ENCODE results near the gene RPUSD3. TPM values are rescaled to one million over a fixed set of nuclear protein-coding genes. Genes with fewer than 3 reads are reported as not detected.

RPUSD3 gene
- total and polyA plus RNA-seq, 9 of the 15 experiments (the other 6 are each of a cell fraction or from before 2014, with no cell fraction given): 13.8 to 99.0 (median 59.3) TPM

GRCh38 chr3:9862391-9863057, 18.7 kb upstream of the RPUSD3 start (continued):
- TF ChIP-seq ZNF512 (tag; IDR thresholded peaks at IDR 0.05) (no peak), ZNF398 (CRISPR knock-in tag; IDR thresholded peaks at IDR 0.05) (no peak), ZNF780A (CRISPR knock-in tag; IDR thresholded peaks at IDR 0.05) (no peak), TCF3 (CRISPR knock-in tag; IDR thresholded peaks at IDR 0.05) (0 out of 2 replicates have a peak, but pooled peaks have one; percentile 10), ZC3H8 (IDR thresholded peaks at IDR 0.05) (0 out of 2 replicates have a peak, but pooled peaks have one; percentile 16), COPS2 (conservative IDR thresholded peaks at IDR 0.05) (no peak), ZNF143 (CRISPR knock-in tag; IDR thresholded peaks at IDR 0.05) (no peak), TAF1 (IDR thresholded peaks at IDR 0.05; ENCODE audit: control insufficient read depth, extremely low read depth, insufficient read depth, low read length, severe bottlenecking) (peak; percentile 57), C11orf30 (IDR thresholded peaks at IDR 0.05; ENCODE audit: low read depth) (no peak; the same call in 1 of the 2 replicates), NFRKB (IDR thresholded peaks at IDR 0.05; ENCODE audit: low read depth) (0 out of 2 replicates have a peak, but pooled peaks have one; percentile 58), PHB2 (IDR thresholded peaks at IDR 0.05; ENCODE audit: low read depth) (no peak), TRIM24 (IDR thresholded peaks at IDR 0.05) (no peak), ZNF282 (CRISPR knock-in tag; IDR thresholded peaks at IDR 0.05) (no peak), FOXJ3 (CRISPR knock-in tag; IDR thresholded peaks at IDR 0.05) (no peak), ESRRA (IDR thresholded peaks at IDR 0.05; ENCODE audit: borderline replicate concordance, low read depth) (peak; percentile 87), ZNF668 (CRISPR knock-in tag; IDR thresholded peaks at IDR 0.05) (no peak), ZNF75A (CRISPR knock-in tag; IDR thresholded peaks at IDR 0.05) (no peak), KDM2B (CRISPR knock-in tag; IDR thresholded peaks at IDR 0.05) (no peak), NR1H2 (CRISPR knock-in tag; IDR thresholded peaks at IDR 0.05) (no peak), ZNF561 (CRISPR knock-in tag; conservative IDR thresholded peaks at IDR 0.05) (no peak), ARNT (IDR thresholded peaks at IDR 0.05) (no peak)
- TF ChIP-seq, protein P1, sequence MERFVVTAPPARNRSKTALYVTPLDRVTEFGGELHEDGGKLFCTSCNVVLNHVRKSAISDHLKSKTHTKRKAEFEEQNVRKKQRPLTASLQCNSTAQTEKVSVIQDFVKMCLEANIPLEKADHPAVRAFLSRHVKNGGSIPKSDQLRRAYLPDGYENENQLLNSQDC (CRISPR knock-in tag; IDR thresholded peaks at IDR 0.05): no peak
- TF ChIP-seq, protein P2, sequence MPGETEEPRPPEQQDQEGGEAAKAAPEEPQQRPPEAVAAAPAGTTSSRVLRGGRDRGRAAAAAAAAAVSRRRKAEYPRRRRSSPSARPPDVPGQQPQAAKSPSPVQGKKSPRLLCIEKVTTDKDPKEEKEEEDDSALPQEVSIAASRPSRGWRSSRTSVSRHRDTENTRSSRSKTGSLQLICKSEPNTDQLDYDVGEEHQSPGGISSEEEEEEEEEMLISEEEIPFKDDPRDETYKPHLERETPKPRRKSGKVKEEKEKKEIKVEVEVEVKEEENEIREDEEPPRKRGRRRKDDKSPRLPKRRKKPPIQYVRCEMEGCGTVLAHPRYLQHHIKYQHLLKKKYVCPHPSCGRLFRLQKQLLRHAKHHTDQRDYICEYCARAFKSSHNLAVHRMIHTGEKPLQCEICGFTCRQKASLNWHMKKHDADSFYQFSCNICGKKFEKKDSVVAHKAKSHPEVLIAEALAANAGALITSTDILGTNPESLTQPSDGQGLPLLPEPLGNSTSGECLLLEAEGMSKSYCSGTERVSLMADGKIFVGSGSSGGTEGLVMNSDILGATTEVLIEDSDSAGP (CRISPR knock-in tag; IDR thresholded peaks at IDR 0.05): no peak
- TF ChIP-seq, protein P3, sequence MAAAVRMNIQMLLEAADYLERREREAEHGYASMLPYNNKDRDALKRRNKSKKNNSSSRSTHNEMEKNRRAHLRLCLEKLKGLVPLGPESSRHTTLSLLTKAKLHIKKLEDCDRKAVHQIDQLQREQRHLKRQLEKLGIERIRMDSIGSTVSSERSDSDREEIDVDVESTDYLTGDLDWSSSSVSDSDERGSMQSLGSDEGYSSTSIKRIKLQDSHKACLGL (CRISPR knock-in tag; IDR thresholded peaks at IDR 0.05; ENCODE audit: borderline replicate concordance, poor library complexity, severe bottlenecking): no peak
- TF ChIP-seq, protein P4, sequence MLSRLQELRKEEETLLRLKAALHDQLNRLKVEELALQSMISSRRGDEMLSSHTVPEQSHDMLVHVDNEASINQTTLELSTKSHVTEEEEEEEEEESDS (CRISPR knock-in tag; IDR thresholded peaks at IDR 0.05): no peak

All from K562 (cell line).